NCI-H460 (cell line): ENCODE results near the gene PRMT5. TPM values are rescaled to one million over a fixed set of nuclear protein-coding genes. Genes with fewer than 3 reads are reported as not detected.
"Not testable (repeated sequence)": the region's sequence is repeated elsewhere in the genome, so short reads cannot be mapped to it uniquely, and the experiment has no call there.

Experiments used
- DNase-seq: peaks from one replicate; pipeline ENCODE4 v3.0.0-alpha.2; 2016; ENCODE audit warnings: low read depth; ENCODE audit errors: extremely low read depth
- total RNA-seq: library from RNA; depleted of rRNA; stranded (reverse); fragments of >200 nt; shearing (Covaris generic); gene quantifications from 2 replicates; pipeline ENCODE4 v1.2.3, GENCODE V29; 2014

The PRMT5 gene
- total RNA-seq, 1 experiment from 2014 or later, result 170 TPM

- no peak for DNase-seq
Observed at GRCh38 chr14:22935156-22935555, 6.0 kb upstream of the PRMT5 start.

- DNase-seq, result no peak
Observed at GRCh38 chr14:22932146-22932545, 3.0 kb upstream of the PRMT5 start.

- no peak for DNase-seq
Observed at GRCh38 chr14:22929961-22930364, 787 bp upstream of the PRMT5 start.

- no peak for DNase-seq
Observed at GRCh38 chr14:22928237-22929103, 706 bp downstream of the PRMT5 start.

GRCh38 chr14:22926316-22926715, 2.9 kb downstream of the PRMT5 start:
- DNase-seq, result peak; percentile 76

GRCh38 chr14:22925513-22925912, 3.7 kb downstream of the PRMT5 start:
- no peak for DNase-seq

GRCh38 chr14:22923746-22924145, 5.4 kb downstream of the PRMT5 start:
- no peak for DNase-seq

- DNase-seq, result no peak
Observed at GRCh38 chr14:22922294-22922693, 6.9 kb downstream of the PRMT5 start.

GRCh38 chr14:22920697-22921096, 8.5 kb downstream of the PRMT5 start:
- no peak for DNase-seq

- DNase-seq, result no peak
Observed at GRCh38 chr14:22919601-22919921, 9.6 kb downstream of the PRMT5 start.

GRCh38 chr14:22918804-22919600, 10.2 kb downstream of the PRMT5 start, which contains the start of gene RBM23:
RBM23 (minus strand) TSS chr14:22919149.
- peak; percentile 100 for DNase-seq

- no peak for DNase-seq
Observed at GRCh38 chr14:22915886-22916521, 13.2 kb downstream of the PRMT5 start.

GRCh38 chr14:22914836-22915235, 14.3 kb downstream of the PRMT5 start:
- not testable (repeated sequence) for DNase-seq

- no peak for DNase-seq
Observed at GRCh38 chr14:22910916-22911315, 18.3 kb downstream of the PRMT5 start.

- DNase-seq, result no peak
Observed at GRCh38 chr14:22908601-22909000, 20.6 kb downstream of the PRMT5 start.

- no peak for DNase-seq
Observed at GRCh38 chr14:22907429-22907828, 21.7 kb downstream of the PRMT5 start.

GRCh38 chr14:22906073-22906472, 23.1 kb downstream of the PRMT5 start:
- DNase-seq, result no peak

- no peak for DNase-seq
Observed at GRCh38 chr14:22905627-22906026, 23.5 kb downstream of the PRMT5 start.

- DNase-seq, result no peak
Observed at GRCh38 chr14:22903742-22904087, 25.5 kb downstream of the PRMT5 start.

- no peak for DNase-seq
Observed at GRCh38 chr14:22901799-22902198, 27.4 kb downstream of the PRMT5 start.

GRCh38 chr14:22900081-22900799, 28.9 kb downstream of the PRMT5 start:
- peak; percentile 73 for DNase-seq
